Measurements from ENCODE around the gene KRTAP10-2. TPM values are rescaled to one million over a fixed set of nuclear protein-coding genes. Genes with fewer than 3 reads are reported as not detected.

The KRTAP10-2 gene
- total RNA-seq, 6 experiments from 2014 or later: not detected

GRCh38 chr21:44548381-44548780 is 2.9 kb downstream of the KRTAP10-2 start:
- TF ChIP-seq, protein P1, sequence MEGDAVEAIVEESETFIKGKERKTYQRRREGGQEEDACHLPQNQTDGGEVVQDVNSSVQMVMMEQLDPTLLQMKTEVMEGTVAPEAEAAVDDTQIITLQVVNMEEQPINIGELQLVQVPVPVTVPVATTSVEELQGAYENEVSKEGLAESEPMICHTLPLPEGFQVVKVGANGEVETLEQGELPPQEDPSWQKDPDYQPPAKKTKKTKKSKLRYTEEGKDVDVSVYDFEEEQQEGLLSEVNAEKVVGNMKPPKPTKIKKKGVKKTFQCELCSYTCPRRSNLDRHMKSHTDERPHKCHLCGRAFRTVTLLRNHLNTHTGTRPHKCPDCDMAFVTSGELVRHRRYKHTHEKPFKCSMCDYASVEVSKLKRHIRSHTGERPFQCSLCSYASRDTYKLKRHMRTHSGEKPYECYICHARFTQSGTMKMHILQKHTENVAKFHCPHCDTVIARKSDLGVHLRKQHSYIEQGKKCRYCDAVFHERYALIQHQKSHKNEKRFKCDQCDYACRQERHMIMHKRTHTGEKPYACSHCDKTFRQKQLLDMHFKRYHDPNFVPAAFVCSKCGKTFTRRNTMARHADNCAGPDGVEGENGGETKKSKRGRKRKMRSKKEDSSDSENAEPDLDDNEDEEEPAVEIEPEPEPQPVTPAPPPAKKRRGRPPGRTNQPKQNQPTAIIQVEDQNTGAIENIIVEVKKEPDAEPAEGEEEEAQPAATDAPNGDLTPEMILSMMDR (IDR thresholded peaks at IDR 0.05): no peak
- Mint-ChIP-seq H3K27ac (no peak overlapping the region), H3K9me3 (peaks cover 22% of the 10 kb centered on the region), H3K27me3 (ENCODE audit: insufficient read depth) (peaks cover 21% of the 10 kb centered on the region), H3K4me1 (ENCODE audit: low read depth) (no peaks in the 10 kb centered on the region), H3K36me3 (ENCODE audit: low read depth) (no peaks in the 10 kb centered on the region; the same call in 1 of the 2 replicates), H3K4me3 (no peak overlapping the region)
- no peak for DNase-seq

DNA sequence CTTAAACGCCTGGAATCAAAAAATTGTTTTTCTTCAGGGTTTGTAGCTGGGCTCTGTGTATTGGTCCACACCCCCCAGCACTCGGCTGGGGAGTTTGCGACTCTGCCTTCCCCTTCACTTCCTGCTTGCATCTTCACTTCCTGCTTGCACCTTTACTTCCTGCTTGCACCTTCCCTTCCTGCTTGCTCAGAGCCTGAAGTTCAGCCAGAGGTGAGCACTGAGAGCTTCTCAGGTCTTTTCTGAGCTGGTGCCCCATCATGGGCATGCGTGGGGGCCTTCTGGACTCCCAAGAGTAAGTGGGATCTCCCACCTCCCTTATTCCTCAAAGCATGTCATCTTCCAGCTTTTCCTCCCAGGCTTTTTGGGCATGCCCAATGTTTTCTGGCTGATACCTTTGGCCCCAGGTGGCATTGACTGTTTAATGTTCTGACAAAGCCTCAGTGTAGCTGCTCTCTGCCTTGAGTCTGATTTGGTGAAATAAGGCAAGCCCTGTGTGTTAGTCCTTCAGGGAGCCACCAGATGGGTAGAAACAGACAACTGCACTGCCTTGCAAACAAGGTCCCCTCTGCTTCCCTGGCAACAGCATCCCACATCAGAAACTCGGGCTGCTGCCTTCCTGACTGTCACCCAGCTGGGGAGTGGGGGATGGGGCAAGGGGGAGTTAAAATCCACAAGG is 3.5 kb downstream of the KRTAP10-2 start:
- Mint-ChIP-seq H3K4me3 (no peak overlapping the region), H3K27ac (no peak overlapping the region), H3K36me3 (ENCODE audit: low read depth) (no peaks in the 10 kb centered on the region; the same call in 1 of the 2 replicates), H3K4me1 (ENCODE audit: low read depth) (no peaks in the 10 kb centered on the region), H3K9me3 (peaks cover 22% of the 10 kb centered on the region), H3K27me3 (ENCODE audit: insufficient read depth) (peaks cover 20% of the 10 kb centered on the region)
- TF ChIP-seq, protein P1 (IDR thresholded peaks at IDR 0.05): no peak
- no peak for DNase-seq

DNA sequence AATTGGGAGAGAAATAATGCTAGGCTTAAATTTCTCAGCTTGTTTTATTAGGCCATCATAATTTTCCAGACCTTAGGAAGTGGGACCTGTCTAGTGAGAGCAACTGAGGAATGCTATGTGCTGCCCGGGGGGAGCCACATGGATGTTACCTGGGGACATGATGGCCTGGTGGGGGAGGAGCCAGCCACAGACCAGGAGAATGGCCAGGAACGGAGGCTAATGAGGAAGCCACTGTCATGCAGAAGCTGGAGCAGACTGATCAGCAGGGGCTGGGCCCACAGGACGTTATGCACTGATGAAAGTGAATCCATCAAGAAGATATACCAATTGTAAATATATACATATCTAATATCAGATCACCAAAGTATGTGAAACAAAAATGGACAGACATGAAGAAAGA is 6.7 kb downstream of the KRTAP10-2 start:
- H3K36me3 Mint-ChIP-seq (ENCODE audit: low read depth): no peaks in the 10 kb centered on the region; the same call in none of the 2 replicates
- H3K4me3 Mint-ChIP-seq: no peak overlapping the region
- peaks cover 13% of the 10 kb centered on the region for H3K27me3 Mint-ChIP-seq (ENCODE audit: insufficient read depth)
- DNase-seq: no peak
- H3K9me3 Mint-ChIP-seq: peaks cover 18% of the 10 kb centered on the region
- TF ChIP-seq, protein P1 (IDR thresholded peaks at IDR 0.05): no peak
- H3K4me1 Mint-ChIP-seq (ENCODE audit: low read depth): no peaks in the 10 kb centered on the region
- H3K27ac Mint-ChIP-seq: no peak overlapping the region

DNA sequence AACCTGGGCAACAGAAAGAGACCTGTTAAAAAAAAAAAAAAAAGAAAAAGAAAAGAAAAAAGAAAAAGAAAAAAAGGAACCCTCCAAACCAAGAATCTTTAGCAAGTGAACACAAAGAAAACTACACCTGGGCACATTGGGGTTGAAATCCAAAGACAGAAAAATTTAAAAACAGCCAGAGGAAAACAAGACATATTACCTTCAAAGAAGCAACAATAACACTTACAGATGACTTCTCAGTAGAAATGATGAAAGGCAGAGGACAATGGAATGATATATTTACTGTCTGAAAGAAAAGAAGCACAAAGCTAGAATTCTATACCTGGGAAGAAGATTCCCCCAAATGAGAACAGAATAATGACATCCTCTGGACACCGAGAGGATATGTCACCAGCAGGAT is 8.6 kb downstream of the KRTAP10-2 start:
- no peaks in the 10 kb centered on the region; the same call in none of the 2 replicates for H3K36me3 Mint-ChIP-seq (ENCODE audit: low read depth)
- no peak overlapping the region for H3K27ac Mint-ChIP-seq
- H3K9me3 Mint-ChIP-seq: peaks cover 14% of the 10 kb centered on the region
- H3K27me3 Mint-ChIP-seq (ENCODE audit: insufficient read depth): peaks cover 7% of the 10 kb centered on the region
- H3K4me3 Mint-ChIP-seq: no peak overlapping the region
- no peaks in the 10 kb centered on the region for H3K4me1 Mint-ChIP-seq (ENCODE audit: low read depth)
- DNase-seq: no peak
- TF ChIP-seq, protein P1 (IDR thresholded peaks at IDR 0.05): no peak

DNA sequence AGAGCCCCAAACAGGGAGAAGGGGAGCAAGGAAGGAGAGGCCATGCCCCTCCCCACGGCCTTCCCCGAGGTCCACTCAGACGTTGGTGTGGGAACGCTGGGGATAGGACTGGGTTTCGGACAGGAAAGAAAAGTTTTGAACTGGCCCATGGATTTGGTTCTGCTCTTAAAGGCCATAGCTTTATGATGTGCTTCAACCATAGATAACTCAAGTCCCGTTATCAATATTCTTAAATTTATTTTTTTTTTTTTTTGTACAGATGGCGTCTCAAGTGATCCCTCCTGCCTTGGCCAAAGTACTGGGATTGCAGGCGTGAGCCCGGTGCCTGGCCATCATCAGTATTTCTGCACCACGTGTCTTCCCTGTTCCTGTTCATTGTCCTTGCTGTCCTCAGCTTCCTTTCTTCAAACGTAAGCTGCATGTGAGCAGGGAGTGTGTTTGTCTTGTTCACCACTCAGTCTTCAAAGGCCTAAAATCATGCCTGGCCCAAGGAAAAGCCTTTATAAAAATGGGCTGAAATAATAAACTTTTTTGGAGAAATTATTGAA is 10.5 kb downstream of the KRTAP10-2 start:
- H3K36me3 Mint-ChIP-seq (ENCODE audit: low read depth): no peaks in the 10 kb centered on the region; the same call in none of the 2 replicates
- H3K27ac Mint-ChIP-seq: no peak overlapping the region
- no peak overlapping the region for H3K4me3 Mint-ChIP-seq
- no peak for DNase-seq
- TF ChIP-seq, protein P1 (IDR thresholded peaks at IDR 0.05): no peak
- H3K27me3 Mint-ChIP-seq (ENCODE audit: insufficient read depth): peaks cover 3% of the 10 kb centered on the region
- no peaks in the 10 kb centered on the region for H3K4me1 Mint-ChIP-seq (ENCODE audit: low read depth)
- peaks cover 10% of the 10 kb centered on the region; the same call in 1 of the 2 replicates for H3K9me3 Mint-ChIP-seq
